Mesodermal cell (in vitro differentiated cells): Measurements from ENCODE around the gene GNAO1.

Experiments
- H3K27ac ChIP-seq: 2 replicates; pipeline ENCODE4 v1.7.0; 2013; ENCODE audit warnings: mild to moderate bottlenecking, low read depth, low read length, moderate library complexity; ENCODE audit not compliant: severe bottlenecking
- H3K36me3 ChIP-seq: 2 replicates; pipeline ENCODE4 v1.7.1; 2013; ENCODE audit warnings: mild to moderate bottlenecking, low read length, moderate library complexity; ENCODE audit not compliant: control insufficient read depth, insufficient read depth
- H3K4me1 ChIP-seq: one replicate; pipeline ENCODE4 v1.7.1; 2013; ENCODE audit warnings: mild to moderate bottlenecking, low read length; ENCODE audit not compliant: insufficient read depth, control insufficient read depth, poor library complexity, severe bottlenecking
- H3K4me3 ChIP-seq: 2 replicates; pipeline ENCODE4 v1.7.0; 2013; ENCODE audit warnings: low read length, control low read depth, mild to moderate bottlenecking; ENCODE audit not compliant: insufficient read depth, poor library complexity, severe bottlenecking; ENCODE audit errors: extremely low read depth
- H3K9me3 ChIP-seq: 2 replicates; pipeline ENCODE4 v1.7.1; 2013; ENCODE audit warnings: mild to moderate bottlenecking, low read length, moderate library complexity; ENCODE audit not compliant: control insufficient read depth
- WGBS, 2 experiments: methylation state at CpG; one replicate each; pipeline ENCODE4 v1.1.5; 2013; ENCODE audit warnings: missing lambda C conversion rate in 2 of 2; ENCODE audit not compliant: insufficient coverage in 2 of 2; 5-methylcytosine and 5-hydroxymethylcytosine counted together

GNAO1 gene

GRCh38 chr16:56320811-56321558, 129.7 kb downstream of the GNAO1 start:
- 92 to 94% methylated on average over 5 of the region's 7 CpGs for WGBS, 2 experiments
- Histone ChIP-seq H3K36me3 (no peaks in the 10 kb centered on the region), H3K4me3 (no peak overlapping the region), H3K9me3 (no peaks in the 10 kb centered on the region), H3K27ac (no peak overlapping the region), H3K4me1 (no peaks in the 10 kb centered on the region)

GRCh38 chr16:56321571-56321970, 130.3 kb downstream of the GNAO1 start:
- H3K36me3 ChIP-seq: no peaks in the 10 kb centered on the region
- WGBS, 2 experiments: 87 to 99% methylated on average over 4 to 8 of the region's 9 CpGs

GRCh38 chr16:56324406-56324805, 133.1 kb downstream of the GNAO1 start:
- WGBS, 2 experiments: 90 to 96% methylated on average over 8 to 9 of the region's 9 CpGs
- no peak overlapping the region for H3K27ac ChIP-seq
- H3K9me3 ChIP-seq: no peaks in the 10 kb centered on the region
- H3K4me3 ChIP-seq: no peak overlapping the region
- no peaks in the 10 kb centered on the region for H3K4me1 ChIP-seq
- H3K36me3 ChIP-seq: no peaks in the 10 kb centered on the region

More at GRCh38 chr16:56321571-56321970, 130.3 kb downstream of the GNAO1 start:
- Histone ChIP-seq H3K4me3 (no peak overlapping the region), H3K27ac (no peak overlapping the region), H3K4me1 (no peaks in the 10 kb centered on the region), H3K9me3 (no peaks in the 10 kb centered on the region)

- WGBS, 2 experiments: 90% methylated on average over 6 of the region's 6 CpGs
- Histone ChIP-seq H3K9me3 (no peaks in the 10 kb centered on the region), H3K4me1 (no peaks in the 10 kb centered on the region), H3K36me3 (no peaks in the 10 kb centered on the region), H3K4me3 (no peak overlapping the region), H3K27ac (no peak overlapping the region)
These were observed 134.7 kb downstream of the GNAO1 start for GRCh38 chr16:56325956-56326355.

- 90% methylated on average over 8 to 12 of the region's 18 CpGs for WGBS, 2 experiments
These were observed 136.0 kb downstream of the GNAO1 start for GRCh38 chr16:56327071-56327928.

GRCh38 chr16:56327929-56328258, 136.6 kb downstream of the GNAO1 start:
- Histone ChIP-seq H3K36me3 (no peaks in the 10 kb centered on the region), H3K4me1 (no peaks in the 10 kb centered on the region), H3K27ac (no peak overlapping the region), H3K4me3 (no peak overlapping the region), H3K9me3 (no peaks in the 10 kb centered on the region)
- WGBS, 2 experiments: no CpG with 5 or more reads among the region's 6 CpGs

More at GRCh38 chr16:56327071-56327928, 136.0 kb downstream of the GNAO1 start:
- Histone ChIP-seq H3K27ac (no peak overlapping the region), H3K4me1 (no peaks in the 10 kb centered on the region), H3K4me3 (no peak overlapping the region), H3K36me3 (no peaks in the 10 kb centered on the region), H3K9me3 (no peaks in the 10 kb centered on the region)

- Histone ChIP-seq H3K4me1 (no peaks in the 10 kb centered on the region), H3K4me3 (no peak overlapping the region), H3K27ac (no peak overlapping the region), H3K36me3 (no peaks in the 10 kb centered on the region), H3K9me3 (no peaks in the 10 kb centered on the region)
- 94 to 95% methylated on average over 9 to 20 of the region's 22 CpGs for WGBS, 2 experiments
These were observed 137.2 kb downstream of the GNAO1 start for GRCh38 chr16:56328276-56329022.

- Histone ChIP-seq H3K27ac (no peak overlapping the region), H3K4me3 (no peak overlapping the region), H3K4me1 (no peaks in the 10 kb centered on the region), H3K36me3 (no peaks in the 10 kb centered on the region), H3K9me3 (no peaks in the 10 kb centered on the region)
- WGBS, 2 experiments: 82 to 88% methylated on average over 9 of the region's 9 CpGs
These were observed 138.6 kb downstream of the GNAO1 start for GRCh38 chr16:56329887-56330286.

- Histone ChIP-seq H3K9me3 (no peaks in the 10 kb centered on the region), H3K4me3 (no peak overlapping the region), H3K4me1 (no peaks in the 10 kb centered on the region), H3K36me3 (no peaks in the 10 kb centered on the region), H3K27ac (no peak overlapping the region)
- 81 to 83% methylated on average over 3 to 4 of the region's 4 CpGs for WGBS, 2 experiments
These were observed 139.2 kb downstream of the GNAO1 start for GRCh38 chr16:56330476-56330875.

GRCh38 chr16:56331399-56331798, 140.1 kb downstream of the GNAO1 start:
- H3K4me1 ChIP-seq: no peaks in the 10 kb centered on the region
- H3K9me3 ChIP-seq: no peaks in the 10 kb centered on the region
- 90 to 92% methylated on average over 6 to 7 of the region's 11 CpGs for WGBS, 2 experiments
- no peak overlapping the region for H3K4me3 ChIP-seq
- no peak overlapping the region for H3K27ac ChIP-seq
- H3K36me3 ChIP-seq: no peaks in the 10 kb centered on the region
